Uterus (tissue), 2 donors: ENCODE measurements around the gene CCSER1.

Source experiments
- POLR2A ChIP-seq, 2 donors: fragments of 450-650 bp; IDR thresholded peaks; one replicate each; pipeline ENCODE4 v1.6.1; 2016; ENCODE audit warnings: antibody characterized with exemption in 2 of 2, mild to moderate bottlenecking in 1 of 2, moderate library complexity in 1 of 2
- TF ChIP-seq, protein P1 (sequence below), 4 experiments: fragments of 200-600 bp in 2 of 4; fragments of 450-650 bp in 2 of 4; sonication (generic) in 2 of 4; IDR thresholded peaks; one replicate each; pipeline ENCODE4 v1.5.1; 2016 to 2019; ENCODE audit warnings: antibody characterized with exemption in 4 of 4, mild to moderate bottlenecking in 2 of 4, moderate library complexity in 1 of 4

DNA sequence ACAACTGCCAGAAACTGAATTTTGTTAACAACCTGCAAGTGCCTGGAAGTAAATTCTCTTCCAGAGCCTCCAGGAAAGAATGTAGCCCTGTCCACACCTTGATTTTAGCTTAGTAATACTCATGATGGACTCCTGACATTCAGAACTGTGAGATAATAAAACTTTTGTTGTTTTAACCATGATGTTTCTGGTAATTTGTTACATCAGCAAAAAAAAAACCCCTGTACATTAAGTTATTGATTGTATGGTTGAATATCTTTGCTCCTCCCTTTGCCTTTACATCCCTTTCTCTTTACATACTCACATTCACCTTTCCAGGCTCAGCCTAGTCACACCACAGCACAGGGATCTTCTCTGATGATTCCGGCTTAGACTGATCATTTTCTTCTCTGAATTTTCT is 1294.8 kb downstream of the CCSER1 start:
- TF ChIP-seq, protein P1, sequence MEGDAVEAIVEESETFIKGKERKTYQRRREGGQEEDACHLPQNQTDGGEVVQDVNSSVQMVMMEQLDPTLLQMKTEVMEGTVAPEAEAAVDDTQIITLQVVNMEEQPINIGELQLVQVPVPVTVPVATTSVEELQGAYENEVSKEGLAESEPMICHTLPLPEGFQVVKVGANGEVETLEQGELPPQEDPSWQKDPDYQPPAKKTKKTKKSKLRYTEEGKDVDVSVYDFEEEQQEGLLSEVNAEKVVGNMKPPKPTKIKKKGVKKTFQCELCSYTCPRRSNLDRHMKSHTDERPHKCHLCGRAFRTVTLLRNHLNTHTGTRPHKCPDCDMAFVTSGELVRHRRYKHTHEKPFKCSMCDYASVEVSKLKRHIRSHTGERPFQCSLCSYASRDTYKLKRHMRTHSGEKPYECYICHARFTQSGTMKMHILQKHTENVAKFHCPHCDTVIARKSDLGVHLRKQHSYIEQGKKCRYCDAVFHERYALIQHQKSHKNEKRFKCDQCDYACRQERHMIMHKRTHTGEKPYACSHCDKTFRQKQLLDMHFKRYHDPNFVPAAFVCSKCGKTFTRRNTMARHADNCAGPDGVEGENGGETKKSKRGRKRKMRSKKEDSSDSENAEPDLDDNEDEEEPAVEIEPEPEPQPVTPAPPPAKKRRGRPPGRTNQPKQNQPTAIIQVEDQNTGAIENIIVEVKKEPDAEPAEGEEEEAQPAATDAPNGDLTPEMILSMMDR (IDR thresholded peaks at IDR 0.05), result no peak
- no peak for TF ChIP-seq POLR2A (IDR thresholded peaks at IDR 0.05)
